Parathyroid adenoma (tissue), 2 donors: ENCODE results near the gene UBTD1.

ENCODE experiments used
- H2AFZ ChIP-seq: fragments of 300-600 bp; sonication (generic); one replicate; pipeline ENCODE4 v1.7.0; 2017; ENCODE audit warnings: antibody characterized with exemption, mild to moderate bottlenecking
- H3K27ac ChIP-seq: fragments of 300-600 bp; sonication (generic); one replicate; pipeline ENCODE4 v1.7.0; 2017
- H3K27me3 ChIP-seq: fragments of 300-600 bp; sonication (generic); one replicate; pipeline ENCODE4 v1.7.0; 2017; ENCODE audit warnings: low read length; ENCODE audit not compliant: control insufficient read depth, insufficient read depth
- H3K36me3 ChIP-seq: fragments of 300-600 bp; sonication (generic); one replicate; pipeline ENCODE4 v1.7.0; 2017; ENCODE audit warnings: low read length; ENCODE audit not compliant: control insufficient read depth, insufficient read depth
- H3K4me1 ChIP-seq: fragments of 300-600 bp; sonication (generic); one replicate; pipeline ENCODE4 v1.7.0; 2017; ENCODE audit warnings: control low read depth
- H3K4me2 ChIP-seq: fragments of 300-600 bp; sonication (generic); one replicate; pipeline ENCODE4 v1.7.0; 2017; ENCODE audit warnings: low read length
- H3K4me3 ChIP-seq: fragments of 300-600 bp; sonication (generic); one replicate; pipeline ENCODE4 v1.7.0; 2017; ENCODE audit warnings: low read depth, low read length
- H3K79me2 ChIP-seq: fragments of 300-600 bp; sonication (generic); one replicate; pipeline ENCODE4 v1.7.0; 2017; ENCODE audit warnings: control low read depth
- H3K9ac ChIP-seq: fragments of 300-600 bp; sonication (generic); one replicate; pipeline ENCODE4 v1.7.0; 2017; ENCODE audit warnings: mild to moderate bottlenecking
- H3K9me3 ChIP-seq: fragments of 300-600 bp; sonication (generic); one replicate; pipeline ENCODE4 v1.7.0; 2017; ENCODE audit warnings: low read length; ENCODE audit not compliant: control insufficient read depth
- TF ChIP-seq, protein P1 (sequence below): fragments of 300-600 bp; sonication (generic); IDR thresholded peaks from one replicate; pipeline ENCODE4 v1.7.0; 2017; ENCODE audit warnings: antibody characterized with exemption, mild to moderate bottlenecking
- donor health status: primary hyperparathyroidism.

UBTD1 gene

DNA sequence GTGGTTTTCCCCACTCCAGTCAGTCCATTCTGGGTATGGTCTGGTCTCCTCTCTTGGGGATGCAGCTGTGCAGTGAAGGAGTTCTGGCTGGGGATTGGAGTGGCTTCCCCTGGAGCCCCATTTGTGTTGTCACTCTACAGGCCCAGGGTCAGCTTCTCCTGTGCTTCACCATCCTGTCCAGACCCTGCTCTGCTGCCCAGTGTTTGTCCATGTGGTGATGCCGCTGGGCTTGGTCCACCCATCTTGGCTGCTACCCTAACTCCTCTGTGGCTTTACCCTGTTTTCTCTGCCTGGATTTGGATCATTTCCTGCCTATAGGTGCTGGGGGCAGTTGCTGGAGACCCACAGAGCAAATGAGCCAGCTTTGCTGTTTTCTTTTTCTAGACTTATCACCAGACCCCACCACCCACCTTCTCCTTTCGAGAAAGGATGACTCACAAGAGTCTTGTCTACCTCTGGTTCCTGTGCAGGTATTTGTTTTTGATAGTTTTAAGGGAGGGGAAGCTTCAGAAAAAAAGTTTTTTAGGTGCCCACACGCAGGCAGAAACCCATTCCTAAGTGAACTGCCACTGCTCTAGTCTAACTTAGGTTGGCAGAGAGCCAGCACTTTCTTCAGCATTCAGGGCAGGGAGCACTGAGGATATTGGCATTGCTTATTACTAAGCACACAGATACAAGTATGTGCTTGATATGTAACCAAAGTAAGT, 44.2 kb upstream of the UBTD1 start:
- Histone ChIP-seq H3K79me2 (peaks cover 22% of the 10 kb centered on the region), H3K9me3 (no peaks in the 10 kb centered on the region), H3K4me3 (no peak overlapping the region), H2AFZ (no peak overlapping the region), H3K4me1 (peaks cover 2% of the 10 kb centered on the region), H3K4me2 (no peak overlapping the region), H3K36me3 (no peaks in the 10 kb centered on the region), H3K27me3 (no peaks in the 10 kb centered on the region), H3K9ac (no peak overlapping the region), H3K27ac (no peak overlapping the region)
- TF ChIP-seq, protein P1, sequence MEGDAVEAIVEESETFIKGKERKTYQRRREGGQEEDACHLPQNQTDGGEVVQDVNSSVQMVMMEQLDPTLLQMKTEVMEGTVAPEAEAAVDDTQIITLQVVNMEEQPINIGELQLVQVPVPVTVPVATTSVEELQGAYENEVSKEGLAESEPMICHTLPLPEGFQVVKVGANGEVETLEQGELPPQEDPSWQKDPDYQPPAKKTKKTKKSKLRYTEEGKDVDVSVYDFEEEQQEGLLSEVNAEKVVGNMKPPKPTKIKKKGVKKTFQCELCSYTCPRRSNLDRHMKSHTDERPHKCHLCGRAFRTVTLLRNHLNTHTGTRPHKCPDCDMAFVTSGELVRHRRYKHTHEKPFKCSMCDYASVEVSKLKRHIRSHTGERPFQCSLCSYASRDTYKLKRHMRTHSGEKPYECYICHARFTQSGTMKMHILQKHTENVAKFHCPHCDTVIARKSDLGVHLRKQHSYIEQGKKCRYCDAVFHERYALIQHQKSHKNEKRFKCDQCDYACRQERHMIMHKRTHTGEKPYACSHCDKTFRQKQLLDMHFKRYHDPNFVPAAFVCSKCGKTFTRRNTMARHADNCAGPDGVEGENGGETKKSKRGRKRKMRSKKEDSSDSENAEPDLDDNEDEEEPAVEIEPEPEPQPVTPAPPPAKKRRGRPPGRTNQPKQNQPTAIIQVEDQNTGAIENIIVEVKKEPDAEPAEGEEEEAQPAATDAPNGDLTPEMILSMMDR: no peak

DNA sequence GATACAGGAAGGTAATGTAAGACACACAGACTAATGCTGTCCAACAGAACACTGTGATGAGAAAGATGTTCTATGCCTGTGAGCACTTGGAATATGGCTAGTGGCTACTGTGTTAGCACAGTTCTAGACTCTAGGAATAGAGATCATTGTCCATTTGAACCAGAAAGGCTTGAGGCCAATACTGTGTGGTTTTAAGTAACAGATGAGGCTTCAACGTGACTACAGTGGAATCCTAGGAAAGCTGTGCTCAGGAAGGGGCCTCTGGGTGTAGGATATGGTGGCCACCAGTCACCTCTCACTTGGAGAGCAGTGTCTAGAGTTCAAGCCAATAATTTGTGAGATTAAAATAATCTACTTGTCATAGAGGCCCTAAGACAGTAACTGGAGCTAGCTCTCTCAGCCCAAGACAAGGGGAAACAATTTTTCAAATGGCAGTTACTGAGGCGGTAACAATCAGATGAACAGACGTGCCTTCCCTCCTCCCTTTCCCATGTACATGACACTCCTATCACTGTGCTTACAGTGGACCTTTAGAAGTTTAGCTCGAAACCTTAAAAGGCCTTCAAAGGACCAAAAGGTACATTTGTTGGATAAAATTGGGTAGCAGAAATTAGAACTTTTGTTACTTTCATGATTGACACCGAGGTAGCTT, 42.6 kb upstream of the UBTD1 start:
- Histone ChIP-seq H2AFZ (no peak overlapping the region), H3K4me1 (peaks cover 2% of the 10 kb centered on the region), H3K4me3 (no peak overlapping the region), H3K9ac (no peak overlapping the region), H3K27me3 (no peaks in the 10 kb centered on the region), H3K36me3 (no peaks in the 10 kb centered on the region), H3K9me3 (no peaks in the 10 kb centered on the region), H3K4me2 (no peak overlapping the region), H3K79me2 (peaks cover 10% of the 10 kb centered on the region), H3K27ac (no peak overlapping the region)
- TF ChIP-seq, protein P1: no peak

DNA sequence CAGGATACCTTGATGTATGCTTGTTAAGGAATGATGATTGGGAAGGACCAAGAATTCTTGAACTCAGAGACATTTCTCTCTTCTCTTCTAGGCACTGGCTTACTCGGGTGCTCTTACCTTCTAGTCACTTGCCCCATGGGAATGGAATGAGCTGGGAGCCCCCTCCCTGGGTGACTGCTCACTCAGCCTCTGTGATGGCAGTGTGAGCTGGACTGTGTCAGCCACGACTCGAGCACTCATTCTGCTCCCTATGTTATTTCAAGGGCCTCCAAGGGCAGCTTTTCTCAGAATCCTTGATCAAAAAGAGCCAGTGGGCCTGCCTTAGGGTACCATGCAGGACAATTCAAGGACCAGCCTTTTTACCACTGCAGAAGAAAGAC, 42.0 kb upstream of the UBTD1 start:
- H3K4me2 ChIP-seq: no peak overlapping the region
- H3K9me3 ChIP-seq: no peaks in the 10 kb centered on the region
- no peaks in the 10 kb centered on the region for H3K27me3 ChIP-seq
- no peaks in the 10 kb centered on the region for H3K36me3 ChIP-seq
- H3K4me1 ChIP-seq: peaks cover 2% of the 10 kb centered on the region
- TF ChIP-seq, protein P1: no peak
- no peak overlapping the region for H3K27ac ChIP-seq
- H3K9ac ChIP-seq: no peak overlapping the region
- H2AFZ ChIP-seq: no peak overlapping the region
- peaks cover 8% of the 10 kb centered on the region for H3K79me2 ChIP-seq
- no peak overlapping the region for H3K4me3 ChIP-seq

DNA sequence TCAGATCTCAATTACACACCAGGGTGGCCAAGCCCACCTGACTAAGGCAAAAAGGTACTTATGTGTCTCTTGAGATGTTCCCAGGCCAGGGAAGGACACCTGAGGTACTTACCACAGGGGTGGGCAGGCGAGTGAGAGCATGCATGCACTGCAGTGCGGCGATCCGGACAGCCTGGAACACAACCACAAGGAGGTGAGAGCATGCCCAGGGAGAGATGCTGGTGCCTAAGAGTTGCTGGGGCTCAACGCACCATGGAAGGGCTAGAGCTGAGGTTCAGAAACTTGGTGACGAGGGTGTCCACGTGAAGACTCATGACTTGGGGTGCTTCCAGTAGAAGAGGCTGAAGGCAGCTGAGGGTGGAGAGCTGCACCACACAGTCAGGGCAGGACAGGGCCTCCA, 39.6 kb upstream of the UBTD1 start:
- Histone ChIP-seq H3K79me2 (no peaks in the 10 kb centered on the region), H2AFZ (no peak overlapping the region), H3K36me3 (no peaks in the 10 kb centered on the region), H3K9ac (no peak overlapping the region), H3K27me3 (no peaks in the 10 kb centered on the region), H3K9me3 (no peaks in the 10 kb centered on the region), H3K4me2 (no peak overlapping the region), H3K4me3 (no peak overlapping the region), H3K4me1 (peaks cover 2% of the 10 kb centered on the region), H3K27ac (no peak overlapping the region)
- TF ChIP-seq, protein P1: no peak

DNA sequence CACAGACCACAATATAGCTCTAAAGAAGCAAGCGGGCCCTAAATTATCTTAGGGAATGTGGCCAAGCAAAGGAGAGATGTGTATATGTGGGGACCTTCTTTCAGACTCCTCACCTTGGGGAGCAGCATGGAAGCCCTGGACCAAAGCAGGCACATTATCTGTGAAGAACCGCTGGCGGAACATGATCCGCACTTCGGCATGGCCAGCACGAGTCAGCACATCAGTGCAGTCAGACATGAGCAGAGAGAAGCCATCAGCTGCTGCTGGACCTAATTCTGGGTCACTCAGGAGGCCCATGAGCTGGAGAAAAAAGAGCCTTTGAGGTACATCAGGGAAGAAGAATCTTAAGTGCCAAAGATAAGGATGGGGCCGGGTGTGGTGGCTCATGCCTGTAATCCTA, 38.8 kb upstream of the UBTD1 start:
- H3K79me2 ChIP-seq: no peaks in the 10 kb centered on the region
- H3K27me3 ChIP-seq: no peaks in the 10 kb centered on the region
- no peaks in the 10 kb centered on the region for H3K36me3 ChIP-seq
- H3K9ac ChIP-seq: no peak overlapping the region
- no peak overlapping the region for H3K4me3 ChIP-seq
- no peak overlapping the region for H2AFZ ChIP-seq
- no peak overlapping the region for H3K27ac ChIP-seq
- no peak overlapping the region for H3K4me2 ChIP-seq
- no peaks in the 10 kb centered on the region for H3K4me1 ChIP-seq
- H3K9me3 ChIP-seq: no peaks in the 10 kb centered on the region
- TF ChIP-seq, protein P1: no peak
